IMR-90 (cell line): Measurements from ENCODE around the gene CEP55. TPM values are rescaled to one million over a fixed set of nuclear protein-coding genes. Genes with fewer than 3 reads are reported as not detected.

Experiments used
- ATAC-seq: fragments of 200-7000 bp; cut with Tn5 transposase; 2 replicates; pipeline ENCODE4 v1.9.1; 2020; ENCODE audit warnings: low read depth, mild to moderate bottlenecking, moderate library complexity
- BruUV-seq: library from RNA; stranded (reverse); fragments of 400-500 nt; replicated peaks from 2 replicates; lab custom pipeline; 2021; lab: Mats Ljungman, UMichigan
- CTCF ChIA-PET: fragments of 300-600 bp; formaldehyde crosslinking; extraction: SDS; loops from one replicate; lab custom pipeline; 2021; ENCODE audit warnings: antibody characterized with exemption; lab: Yijun Ruan, JAX
- POLR2A ChIA-PET: fragments of 300-600 bp; sonication (Branson Sonifier 250); formaldehyde crosslinking; loops from one replicate; lab custom pipeline; 2022; ENCODE audit warnings: antibody characterized with exemption; ENCODE audit not compliant: unreplicated experiment; lab: Charles Lee
- DNase-seq: peaks from one replicate; pipeline ENCODE4 v3.0.0; 2013
- H2AFZ ChIP-seq: replicated peaks from 2 replicates; pipeline ENCODE3; 2013; ENCODE audit warnings: low read length, mild to moderate bottlenecking; ENCODE audit not compliant: poor library complexity
- H2AK5ac ChIP-seq: 2 replicates; pipeline ENCODE4 v1.6.1; 2013; ENCODE audit warnings: low read depth, low read length, inconsistent platforms
- H2AK9ac ChIP-seq: replicated peaks from 2 replicates; pipeline ENCODE3; 2013; ENCODE audit warnings: mild to moderate bottlenecking, low read depth, low read length, moderate library complexity; ENCODE audit not compliant: poor library complexity
- H2BK120ac ChIP-seq: 2 replicates; pipeline ENCODE4 v1.6.1; 2013; ENCODE audit warnings: low read depth, low read length, inconsistent platforms
- H2BK15ac ChIP-seq: 3 replicates; pipeline ENCODE4 v1.6.1; 2013; ENCODE audit warnings: low read depth, low read length, inconsistent platforms
- H2BK20ac ChIP-seq: 2 replicates; pipeline ENCODE4 v1.6.1; 2013; ENCODE audit warnings: low read depth, mild to moderate bottlenecking, inconsistent platforms, low read length, moderate library complexity
- H2BK5ac ChIP-seq: 2 replicates; pipeline ENCODE4 v1.6.1; 2013; ENCODE audit warnings: mild to moderate bottlenecking, low read depth, low read length, inconsistent platforms; ENCODE audit not compliant: poor library complexity, severe bottlenecking
- H3K14ac ChIP-seq: replicated peaks from 2 replicates; pipeline ENCODE4 v1.6.1; 2013; ENCODE audit warnings: low read depth, low read length, inconsistent platforms
- H3K18ac ChIP-seq: 2 replicates; pipeline ENCODE4 v1.6.1; 2013; ENCODE audit warnings: low read depth, low read length, control low read depth
- H3K23ac ChIP-seq: 2 replicates; pipeline ENCODE4 v1.6.1; 2013; ENCODE audit warnings: low read depth, low read length, inconsistent platforms
- H3K27ac ChIP-seq: 2 replicates; pipeline ENCODE4 v1.5.1; 2013; ENCODE audit warnings: mild to moderate bottlenecking, control low read depth, low read length; ENCODE audit not compliant: insufficient read depth
- H3K27me3 ChIP-seq: 2 replicates; pipeline ENCODE4 v1.6.1; 2013; ENCODE audit warnings: low read length; ENCODE audit not compliant: control insufficient read depth, insufficient read depth
- H3K36me3 ChIP-seq: 2 replicates; pipeline ENCODE4 v1.6.1; 2013; ENCODE audit warnings: low read length, mixed read lengths; ENCODE audit not compliant: control insufficient read depth, insufficient read depth
- H3K4ac ChIP-seq: 2 replicates; pipeline ENCODE4 v1.6.1; 2013; ENCODE audit warnings: low read depth, low read length, inconsistent platforms
- H3K4me1 ChIP-seq: 2 replicates; pipeline ENCODE4 v1.6.1; 2013; ENCODE audit warnings: low read length, mixed read lengths; ENCODE audit not compliant: control insufficient read depth, insufficient read depth
- H3K4me2 ChIP-seq: 2 replicates; pipeline ENCODE4 v1.6.1; 2013; ENCODE audit warnings: low read depth, mild to moderate bottlenecking, control low read depth, low read length, moderate library complexity
- H3K4me3 ChIP-seq: 2 replicates; pipeline ENCODE4 v1.5.1; 2013; ENCODE audit warnings: low read depth, mild to moderate bottlenecking, control low read depth, low read length, moderate library complexity; ENCODE audit not compliant: insufficient read depth
- H3K56ac ChIP-seq: 2 replicates; pipeline ENCODE4 v1.6.1; 2013; ENCODE audit warnings: low read length, inconsistent platforms; ENCODE audit not compliant: insufficient read depth; ENCODE audit errors: extremely low read depth
- H3K79me1 ChIP-seq, 2 experiments: 2 replicates each; pipeline ENCODE4 v1.6.1; 2013; ENCODE audit warnings: low read length in 2 of 2, inconsistent platforms in 1 of 2, low read depth in 1 of 2
- H3K9ac ChIP-seq: 2 replicates; pipeline ENCODE4 v1.6.1; 2013; ENCODE audit warnings: low read depth, low read length, control low read depth
- H3K9me1 ChIP-seq: 2 replicates; pipeline ENCODE4 v1.6.1; 2013; ENCODE audit warnings: low read length, inconsistent platforms; ENCODE audit not compliant: insufficient read depth
- H3K9me3 ChIP-seq: 2 replicates; pipeline ENCODE4 v1.6.1; 2013; ENCODE audit warnings: low read length; ENCODE audit not compliant: control insufficient read depth, insufficient read depth
- H4K20me1 ChIP-seq: 2 replicates; pipeline ENCODE4 v1.6.1; 2013; ENCODE audit warnings: low read length, inconsistent platforms; ENCODE audit not compliant: insufficient read depth
- H4K5ac ChIP-seq: 2 replicates; pipeline ENCODE4 v1.6.1; 2013; ENCODE audit warnings: mild to moderate bottlenecking, low read depth, low read length, control low read depth
- H4K8ac ChIP-seq, 2 experiments: 2 replicates each; pipeline ENCODE4 v1.6.1; 2013; ENCODE audit warnings: low read depth in 2 of 2, low read length in 2 of 2, control low read depth in 1 of 2, inconsistent platforms in 1 of 2
- H4K91ac ChIP-seq: 2 replicates; pipeline ENCODE4 v1.6.1; 2013; ENCODE audit warnings: low read depth, low read length, inconsistent platforms; ENCODE audit not compliant: insufficient read depth
- BHLHE40 ChIP-seq: fragments of 150-350 bp; IDR thresholded peaks from 2 replicates; pipeline ENCODE4 v1.6.1; 2016; ENCODE audit warnings: mild to moderate bottlenecking, low read depth, low read length
- CHD1 ChIP-seq: IDR thresholded peaks from 2 replicates; pipeline ENCODE4 v1.6.1; 2012; ENCODE audit warnings: low read depth, low read length, improper control_type of control experiment
- CTCF ChIP-seq: conservative IDR thresholded peaks from 2 replicates; pipeline ENCODE4 v1.5.1; 2012; ENCODE audit warnings: mild to moderate bottlenecking, low read depth, low read length, improper control_type of control experiment
- ELK1 ChIP-seq: fragments of 150-350 bp; IDR thresholded peaks from 2 replicates; pipeline ENCODE4 v1.6.1; 2016; ENCODE audit warnings: low read depth, mild to moderate bottlenecking, low read length, moderate library complexity, borderline replicate concordance
- FOS ChIP-seq: fragments of 150-350 bp; IDR thresholded peaks from 2 replicates; pipeline ENCODE4 v1.6.1; 2016; ENCODE audit warnings: low read depth, low read length
- MAFK ChIP-seq: IDR thresholded peaks from 2 replicates; pipeline ENCODE4 v1.6.1; 2012; ENCODE audit warnings: low read depth, low read length, improper control_type of control experiment
- MAZ ChIP-seq: IDR thresholded peaks from 2 replicates; pipeline ENCODE4 v1.6.1; 2012; ENCODE audit warnings: low read depth, mild to moderate bottlenecking, low read length, improper control_type of control experiment, moderate library complexity, borderline replicate concordance
- MXI1 ChIP-seq: IDR thresholded peaks from 2 replicates; pipeline ENCODE4 v1.6.1; 2012; ENCODE audit warnings: low read depth, mild to moderate bottlenecking, low read length, moderate library complexity, borderline replicate concordance
- NFE2L2 ChIP-seq: fragments of 150-350 bp; IDR thresholded peaks from 2 replicates; pipeline ENCODE4 v1.6.1; 2016; ENCODE audit warnings: low read depth, mild to moderate bottlenecking, low read length
- POLR2A ChIP-seq: IDR thresholded peaks from 2 replicates; pipeline ENCODE4 v1.6.1; 2012; ENCODE audit warnings: mild to moderate bottlenecking, low read depth, low read length
- RAD21 ChIP-seq: IDR thresholded peaks from 2 replicates; pipeline ENCODE4 v1.6.1; 2012; ENCODE audit warnings: low read length, improper control_type of control experiment
- RFX5 ChIP-seq: IDR thresholded peaks from 2 replicates; pipeline ENCODE4 v1.8.0; 2012; ENCODE audit warnings: low read depth, mild to moderate bottlenecking, low read length, moderate library complexity
- SMC3 ChIP-seq: fragments of 150-350 bp; IDR thresholded peaks from 2 replicates; pipeline ENCODE4 v1.6.1; 2016; ENCODE audit warnings: low read depth, mild to moderate bottlenecking, antibody characterized with exemption, low read length, moderate library complexity
- USF2 ChIP-seq: fragments of 150-350 bp; IDR thresholded peaks from 2 replicates; pipeline ENCODE4 v1.6.1; 2017; ENCODE audit warnings: mild to moderate bottlenecking, antibody characterized with exemption, low read length, low read depth
- WGBS, 2 experiments: methylation state at CpG; one replicate each; pipeline versions ENCODE4 v1.1.5 to v1.1.7; 2013; ENCODE audit warnings: missing lambda C conversion rate in 2 of 2; ENCODE audit not compliant: insufficient read length in 1 of 2; ENCODE audit errors: extremely low coverage in 2 of 2; 5-methylcytosine and 5-hydroxymethylcytosine counted together
- dilution Hi-C: fragments of 300-500 bp; cut with HindIII; formaldehyde crosslinking; loops from one replicate; pipeline ENCODE4 v1.14.3; 2018; ENCODE audit warnings: low sequenced_read_pairs; ENCODE audit not compliant: unreplicated experiment
- in situ Hi-C: fragments of 300-500 bp; cut with MboI; formaldehyde crosslinking; loops from 3 replicates; pipeline ENCODE4 v1.14.3; 2019; ENCODE audit warnings: low sequenced_read_pairs, inconsistent platforms, mixed read lengths
- intact Hi-C: fragments of 100-400 bp; cut with micrococcal nuclease; formaldehyde crosslinking; loops from 2 replicates; pipeline ENCODE4 v1.10.0; 2022
- polyA plus RNA-seq, 3 experiments: library from polyadenylated mRNA; depleted of rRNA; stranded (reverse); fragments of >200 nt; gene quantifications; 2 replicates each; pipeline ENCODE4 v1.2.3, GENCODE V29; 2012; ENCODE audit warnings: low replicate concordance in 1 of 3
- total RNA-seq: library from RNA; depleted of rRNA; stranded (reverse); fragments of >200 nt; gene quantifications from 2 replicates; pipeline ENCODE4 v1.2.3, GENCODE V29; 2012

CEP55 gene
- total and polyA plus RNA-seq, 2 of the 4 experiments (the other 2 are of a cell fraction), result 15.7 to 23.5 TPM

GRCh38 chr10:93494494-93494893 lies 1.9 kb upstream of the CEP55 start:
- Histone ChIP-seq H3K56ac (no peak overlapping the region), H3K27ac (no peak overlapping the region), H4K5ac (no peak overlapping the region), H3K4me3 (no peak overlapping the region), H3K4me2 (no peak overlapping the region), H4K91ac (no peak overlapping the region), H3K36me3 (no peaks in the 10 kb centered on the region), H2BK15ac (no peak overlapping the region), H3K18ac (no peak overlapping the region), H2BK120ac (no peak overlapping the region), H2BK20ac (no peak overlapping the region), H3K4ac (no peak overlapping the region), H2BK5ac (no peak overlapping the region), H2AK9ac (no peak overlapping the region), H3K27me3 (no peaks in the 10 kb centered on the region; the same call in 1 of the 2 replicates), H3K14ac (no peak overlapping the region), H3K9ac (no peak overlapping the region), H4K8ac (no peak overlapping the region), H4K20me1 (no peaks in the 10 kb centered on the region), H3K23ac (no peak overlapping the region), H3K9me1 (no peaks in the 10 kb centered on the region), H3K9me3 (no peaks in the 10 kb centered on the region), H3K4me1 (no peaks in the 10 kb centered on the region), H2AFZ (no peak overlapping the region), H3K79me1 (peaks cover 9 to 10% of the 10 kb centered on the region in 2 experiments), H2AK5ac (no peak overlapping the region)
- DNase-seq, result no peak
- in situ Hi-C loops (no loop called here), dilution Hi-C loops (no loop called here), intact Hi-C loops (no loop called here)
- CTCF ChIA-PET, result interaction anchor here (1.3 kb wide), 1 partner anchor 118 kb away, joined by 4 read pairs; no protein-coding TSS in a partner anchor
- no CpG with 5 or more reads among the region's 2 CpGs for WGBS, 2 experiments
- TF ChIP-seq ELK1 (no peak), MAZ (no peak), MXI1 (no peak), CHD1 (no peak), CTCF (no peak), MAFK (no peak), USF2 (no peak), BHLHE40 (no peak), NFE2L2 (no peak), SMC3 (no peak), FOS (no peak), RAD21 (no peak), POLR2A (no peak), RFX5 (no peak)
- POLR2A ChIA-PET, result no interaction called here
- BruUV-seq, result no TSS peak
- no peak for ATAC-seq
